Measurements from ENCODE around the gene RNF19B.
A peak's percentile ranks its signal among the peaks of the same experiment; 100 is the strongest.
"Not testable (repeated sequence)": the region's sequence is repeated elsewhere in the genome, so short reads cannot be mapped to it uniquely, and the experiment has no call there.

The RNF19B gene

GRCh38 chr1:32964461-32965250, at the start of gene RNF19B:
TSS of gene RNF19B (minus strand) at chr1:32964809. CDS start at chr1:32964685, 124 bp downstream.
- peak; percentile 95 for DNase-seq (ENCODE audit: low spot score)

- DNase-seq (ENCODE audit: low spot score) = no peak
Measured at GRCh38 chr1:33013791-33014190, 49.2 kb upstream of the RNF19B start.

GRCh38 chr1:33012165-33012564, 47.6 kb upstream of the RNF19B start:
- no peak for DNase-seq (ENCODE audit: low spot score)

GRCh38 chr1:33010932-33011731, 46.5 kb upstream of the RNF19B start:
- no peak for DNase-seq (ENCODE audit: low spot score)

GRCh38 chr1:33009561-33009960, 45.0 kb upstream of the RNF19B start:
- DNase-seq (ENCODE audit: low spot score) = no peak

GRCh38 chr1:33008051-33008914, 43.7 kb upstream of the RNF19B start:
- no peak for DNase-seq (ENCODE audit: low spot score)

- DNase-seq (ENCODE audit: low spot score) = peak; percentile 49
Measured at GRCh38 chr1:33007190-33008050, 42.8 kb upstream of the RNF19B start.

GRCh38 chr1:33005838-33006421, 41.3 kb upstream of the RNF19B start:
- no peak for DNase-seq (ENCODE audit: low spot score)

GRCh38 chr1:33005117-33005837, 40.7 kb upstream of the RNF19B start:
- no peak for DNase-seq (ENCODE audit: low spot score)

- DNase-seq (ENCODE audit: low spot score) = no peak
Measured at GRCh38 chr1:33004613-33005012, 40.0 kb upstream of the RNF19B start.

GRCh38 chr1:33003657-33004056, 39.0 kb upstream of the RNF19B start:
- DNase-seq (ENCODE audit: low spot score) = no peak

- no peak for DNase-seq (ENCODE audit: low spot score)
Measured at GRCh38 chr1:33002006-33002405, 37.4 kb upstream of the RNF19B start.

GRCh38 chr1:33001282-33001681, 36.7 kb upstream of the RNF19B start:
- no peak for DNase-seq (ENCODE audit: low spot score)

GRCh38 chr1:33000427-33001026, 35.9 kb upstream of the RNF19B start:
- no peak for DNase-seq (ENCODE audit: low spot score)

GRCh38 chr1:32998997-32999396, 34.4 kb upstream of the RNF19B start:
- DNase-seq (ENCODE audit: low spot score) = no peak

- no peak for DNase-seq (ENCODE audit: low spot score)
Measured at GRCh38 chr1:32998064-32998463, 33.5 kb upstream of the RNF19B start.

- DNase-seq (ENCODE audit: low spot score) = no peak
Measured at GRCh38 chr1:32997381-32997891, 32.8 kb upstream of the RNF19B start.

GRCh38 chr1:32993324-32993636, 28.7 kb upstream of the RNF19B start:
- DNase-seq (ENCODE audit: low spot score) = not testable (repeated sequence)

GRCh38 chr1:32992489-32993323, 28.1 kb upstream of the RNF19B start:
- peak; percentile 62 for DNase-seq (ENCODE audit: low spot score)

All from CD4-positive, alpha-beta T cell treated with Interleukin-15 for 4 hours (primary cell).